Heart left ventricle (tissue), 16 donors: Measurements from ENCODE around the gene IGSF11. TPM values are rescaled to one million over a fixed set of nuclear protein-coding genes. Genes with fewer than 3 reads are reported as not detected.
"Not testable (repeated sequence)": the region's sequence is repeated elsewhere in the genome, so short reads cannot be mapped to it uniquely, and the experiment has no call there.

Source experiments
- ATAC-seq, 4 donors: fragments of 200-7000 bp; cut with Tn5 transposase; one replicate each; pipeline ENCODE4 v1.9.1; 2020 to 2022; ENCODE audit warnings: moderate library complexity in 4 of 4, mild to moderate bottlenecking in 3 of 4, moderate number of reproducible peaks in 1 of 4
- DNase-seq, 5 donors: peaks; one replicate each; pipeline ENCODE4 v3.0.0-alpha.2; 2020
- H3K27ac ChIP-seq, 12 donors: fragments of 200-600 bp; sonication (generic) in 4 of 12; one replicate each; pipeline versions ENCODE4 v1.5.0 to v1.8.0; 2016 to 2022; ENCODE audit warnings: mild to moderate bottlenecking in 2 of 12
- H3K27me3 ChIP-seq, 9 donors: fragments of 200-600 bp; sonication (generic) in 2 of 9; one replicate each; pipeline versions ENCODE4 v1.5.1 to v1.8.0; 2016 to 2022; ENCODE audit warnings: mild to moderate bottlenecking in 3 of 9
- H3K36me3 ChIP-seq, 9 donors: fragments of 200-600 bp; sonication (generic) in 2 of 9; one replicate each; pipeline versions ENCODE4 v1.5.0 to v1.8.0; 2018 to 2022; ENCODE audit warnings: mild to moderate bottlenecking in 2 of 9
- H3K4me1 ChIP-seq, 12 donors: fragments of 200-600 bp; sonication (generic) in 4 of 12; one replicate each; pipeline versions ENCODE4 v1.5.0 to v1.8.0; 2016 to 2022; ENCODE audit warnings: mild to moderate bottlenecking in 3 of 12
- H3K4me3 ChIP-seq, 12 donors: fragments of 200-600 bp; sonication (generic) in 4 of 12; one replicate each; pipeline versions ENCODE4 v1.5.0 to v1.8.0; 2017 to 2022; ENCODE audit warnings: mild to moderate bottlenecking in 9 of 12, moderate library complexity in 4 of 12
- H3K9me3 ChIP-seq, 12 donors: fragments of 200-600 bp; sonication (generic) in 4 of 12; one replicate each; pipeline versions ENCODE4 v1.5.0 to v1.8.0; 2016 to 2022; ENCODE audit warnings: mild to moderate bottlenecking in 1 of 12
- POLR2A ChIP-seq, 2 donors: fragments of 450-650 bp; IDR thresholded peaks; one replicate each; pipeline ENCODE4 v1.6.1; 2017; ENCODE audit warnings: antibody characterized with exemption in 2 of 2, mild to moderate bottlenecking in 2 of 2, moderate library complexity in 2 of 2
- WGBS, 4 donors: extraction: QIAGEN DNeasy Blood & Tissue Kit in 2 of 4; methylation state at CpG; one replicate each; pipeline versions ENCODE4 v1.1.5 to v1.1.7; 2013 to 2018; 5-methylcytosine and 5-hydroxymethylcytosine counted together
- intact Hi-C, 10 donors: fragments of 100-400 bp; cut with DNase I; formaldehyde crosslinking; loops; one replicate each; pipeline versions ENCODE4 v1.11.1 to v1.14.2; 2022
- polyA plus RNA-seq, 2 donors: library from polyadenylated mRNA; stranded (reverse); fragments of 200-250 nt; gene quantifications; one replicate each; pipeline ENCODE4 v1.2.3, GENCODE V29; 2013
- total RNA-seq, 9 donors: library from RNA; depleted of rRNA in 2 of 9; stranded (reverse); fragments of >200 nt in 2 of 9; fragmentation: NEBNext Ultra II Directional in 3 of 9; extraction: Animal tissue kit (Norgen Biotek cat#: 25700) in 3 of 9; gene quantifications; one replicate each; pipeline versions ENCODE4 v1.1.0 to v1.2.4, GENCODE V29; 2016 to 2023
- TF ChIP-seq, protein P1 (sequence below), 12 donors: fragments of 200-600 bp; sonication (generic) in 4 of 12; IDR thresholded peaks; one replicate each; pipeline versions ENCODE4 v1.5.0 to v1.8.0; 2018 to 2022; ENCODE audit warnings: antibody characterized with exemption in 12 of 12, mild to moderate bottlenecking in 5 of 12
- donor health status: ischemic (EF 13 %, LVEDD 7.1; RV severe dilation, severe dysfunction).
- donor health status: healthy with polysubstance abuse.
- donor health status: DM: no; HTN: yes; CAD: no.
- donor health status: DM: no; HTN: no; CAD: no.
- donor health status: ischemic (EF 25% LVEDD 6.9; RV normal size, moderate dysfunction).
- donor health status: ischemic (EF 25% LVEDD 5.7; RV mildly dilated, moderate dysfunction).
- donor health status: healthy.
- donor health status: DM: yes; HTN: yes; CAD: no.
- donor health status: ischemic (EF 35%, LVEDD 5.7; RV mildly dilated, moderate dysfunction).
- donor health status: nonischemic (EF 11% LVEDD 7.7; RV severe dilation, severe dysfunction).
- donor health status: DM: yes; HTN: yes; CAD: no.
- donor health status: PGD.
- donor health status: ischemic (EF 29% LVEDD 5.4; RV normal size, mild dysfunction).
- donor health status: nonischemic (EF 23%, LVEDD 6.1; RV moderate dilation, normal function).

IGSF11 gene
- total and polyA plus RNA-seq, 11 donors, result 0.32 to 5.0 (median 1.5) TPM

GRCh38 chr3:118868051-118868450 lies 166.6 kb downstream of the IGSF11 start:
- no peak for DNase-seq
- intact Hi-C loops, result no loop called here

DNA sequence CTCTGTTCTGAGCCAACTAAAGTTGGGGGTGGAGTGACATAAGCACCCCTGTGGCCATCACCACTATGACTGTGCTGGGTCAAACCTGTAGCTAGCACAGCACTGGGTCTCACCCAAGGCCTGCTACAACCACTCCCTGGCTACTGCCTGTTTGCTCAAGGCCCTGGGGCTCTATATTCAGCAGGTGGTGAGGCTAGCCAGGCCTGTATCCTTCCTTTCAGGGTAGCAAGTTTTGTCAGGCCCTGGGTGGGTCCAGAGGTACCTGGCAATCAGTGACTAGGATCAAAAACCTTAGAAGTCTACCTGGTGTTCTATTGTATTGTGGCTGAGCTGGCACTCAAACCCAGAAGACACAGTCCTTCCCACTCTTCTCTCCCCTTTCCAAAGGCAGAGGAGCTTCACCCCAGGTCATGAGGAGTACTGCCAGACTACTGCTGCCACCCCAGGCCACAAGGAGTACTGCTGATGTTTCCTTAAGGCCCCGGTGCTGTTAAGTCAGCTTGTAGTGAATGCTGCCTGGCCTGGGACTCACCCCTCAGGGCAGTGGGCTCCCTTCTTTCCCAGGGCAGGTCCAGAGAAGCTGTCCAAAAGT lies 170.8 kb downstream of the IGSF11 start:
- ATAC-seq, result no peak

More at GRCh38 chr3:118868051-118868450, 166.6 kb downstream of the IGSF11 start:
- Histone ChIP-seq H3K27me3 (no peaks in the 10 kb centered on the region), H3K27ac (no peak overlapping the region), H3K4me1 (no peaks in the 10 kb centered on the region), H3K4me3 (no peak overlapping the region), H3K36me3 (no peaks in the 10 kb centered on the region), H3K9me3 (peaks cover 0 to 8% (median 0%) of the 10 kb centered on the region in 12 donors)
- no peak for ATAC-seq
- TF ChIP-seq, protein P1, sequence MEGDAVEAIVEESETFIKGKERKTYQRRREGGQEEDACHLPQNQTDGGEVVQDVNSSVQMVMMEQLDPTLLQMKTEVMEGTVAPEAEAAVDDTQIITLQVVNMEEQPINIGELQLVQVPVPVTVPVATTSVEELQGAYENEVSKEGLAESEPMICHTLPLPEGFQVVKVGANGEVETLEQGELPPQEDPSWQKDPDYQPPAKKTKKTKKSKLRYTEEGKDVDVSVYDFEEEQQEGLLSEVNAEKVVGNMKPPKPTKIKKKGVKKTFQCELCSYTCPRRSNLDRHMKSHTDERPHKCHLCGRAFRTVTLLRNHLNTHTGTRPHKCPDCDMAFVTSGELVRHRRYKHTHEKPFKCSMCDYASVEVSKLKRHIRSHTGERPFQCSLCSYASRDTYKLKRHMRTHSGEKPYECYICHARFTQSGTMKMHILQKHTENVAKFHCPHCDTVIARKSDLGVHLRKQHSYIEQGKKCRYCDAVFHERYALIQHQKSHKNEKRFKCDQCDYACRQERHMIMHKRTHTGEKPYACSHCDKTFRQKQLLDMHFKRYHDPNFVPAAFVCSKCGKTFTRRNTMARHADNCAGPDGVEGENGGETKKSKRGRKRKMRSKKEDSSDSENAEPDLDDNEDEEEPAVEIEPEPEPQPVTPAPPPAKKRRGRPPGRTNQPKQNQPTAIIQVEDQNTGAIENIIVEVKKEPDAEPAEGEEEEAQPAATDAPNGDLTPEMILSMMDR (IDR thresholded peaks at IDR 0.05), result no peak
- TF ChIP-seq POLR2A (IDR thresholded peaks at IDR 0.05), result no peak

GRCh38 chr3:118859950-118860349 lies 174.7 kb downstream of the IGSF11 start:
- intact Hi-C loops, result no loop called here
- Histone ChIP-seq H3K4me3 (no peak overlapping the region), H3K27me3 (no peaks in the 10 kb centered on the region), H3K27ac (no peak overlapping the region), H3K9me3 (peaks cover 0 to 24% (median 2%) of the 10 kb centered on the region in 12 donors), H3K36me3 (no peaks in the 10 kb centered on the region), H3K4me1 (no peaks in the 10 kb centered on the region)
- 79 to 88% (median 83%) methylated on average over 1 of the region's 1 CpG for WGBS, 4 donors
- no peak for DNase-seq
- TF ChIP-seq, protein P1 (IDR thresholded peaks at IDR 0.05), result no peak
- TF ChIP-seq POLR2A (IDR thresholded peaks at IDR 0.05), result no peak
- ATAC-seq, result no peak

More for the DNA sequence above, 170.8 kb downstream of the IGSF11 start:
- intact Hi-C loops, result no loop called here
- Histone ChIP-seq H3K27ac (no peak overlapping the region), H3K9me3 (peaks cover 0 to 6% (median 0%) of the 10 kb centered on the region in 12 donors), H3K4me1 (no peaks in the 10 kb centered on the region), H3K4me3 (no peak overlapping the region), H3K27me3 (no peaks in the 10 kb centered on the region), H3K36me3 (no peaks in the 10 kb centered on the region)
- DNase-seq, result no peak
- TF ChIP-seq, protein P1 (IDR thresholded peaks at IDR 0.05), result no peak
- TF ChIP-seq POLR2A (IDR thresholded peaks at IDR 0.05), result no peak
- WGBS, 4 donors, result 43 to 56% (median 49%) methylated on average over 1 of the region's 1 CpG

GRCh38 chr3:118851466-118852193 lies 183.0 kb downstream of the IGSF11 start:
- H3K27me3 ChIP-seq, H3K4me1 ChIP-seq, H3K9me3 ChIP-seq, ATAC-seq, H3K36me3 ChIP-seq, H3K4me3 ChIP-seq, intact Hi-C loops, DNase-seq, H3K27ac ChIP-seq: not testable (repeated sequence)
- WGBS, 4 donors, result 87 to 92% (median 88%) methylated on average over 12 of the region's 12 CpGs
